IMR-90 (cell line): ENCODE results near the gene PRSS2. TPM values are rescaled to one million over a fixed set of nuclear protein-coding genes. Genes with fewer than 3 reads are reported as not detected.

Source experiments
- ATAC-seq: fragments of 200-7000 bp; cut with Tn5 transposase; 2 replicates; pipeline ENCODE4 v1.9.1; 2020; ENCODE audit warnings: low read depth, mild to moderate bottlenecking, moderate library complexity
- BruUV-seq: library from RNA; stranded (reverse); fragments of 400-500 nt; replicated peaks from 2 replicates; lab custom pipeline; 2021; lab: Mats Ljungman, UMichigan
- CTCF ChIA-PET: fragments of 300-600 bp; formaldehyde crosslinking; extraction: SDS; loops from one replicate; lab custom pipeline; 2021; ENCODE audit warnings: antibody characterized with exemption; lab: Yijun Ruan, JAX
- POLR2A ChIA-PET: fragments of 300-600 bp; sonication (Branson Sonifier 250); formaldehyde crosslinking; loops from one replicate; lab custom pipeline; 2022; ENCODE audit warnings: antibody characterized with exemption; ENCODE audit not compliant: unreplicated experiment; lab: Charles Lee
- DNase-seq: peaks from one replicate; pipeline ENCODE4 v3.0.0; 2013
- H2AFZ ChIP-seq: replicated peaks from 2 replicates; pipeline ENCODE3; 2013; ENCODE audit warnings: low read length, mild to moderate bottlenecking; ENCODE audit not compliant: poor library complexity
- H2AK5ac ChIP-seq: 2 replicates; pipeline ENCODE4 v1.6.1; 2013; ENCODE audit warnings: low read depth, low read length, inconsistent platforms
- H2AK9ac ChIP-seq: replicated peaks from 2 replicates; pipeline ENCODE3; 2013; ENCODE audit warnings: mild to moderate bottlenecking, low read depth, low read length, moderate library complexity; ENCODE audit not compliant: poor library complexity
- H2BK120ac ChIP-seq: 2 replicates; pipeline ENCODE4 v1.6.1; 2013; ENCODE audit warnings: low read depth, low read length, inconsistent platforms
- H2BK15ac ChIP-seq: 3 replicates; pipeline ENCODE4 v1.6.1; 2013; ENCODE audit warnings: low read depth, low read length, inconsistent platforms
- H2BK20ac ChIP-seq: 2 replicates; pipeline ENCODE4 v1.6.1; 2013; ENCODE audit warnings: low read depth, mild to moderate bottlenecking, inconsistent platforms, low read length, moderate library complexity
- H2BK5ac ChIP-seq: 2 replicates; pipeline ENCODE4 v1.6.1; 2013; ENCODE audit warnings: mild to moderate bottlenecking, low read depth, low read length, inconsistent platforms; ENCODE audit not compliant: poor library complexity, severe bottlenecking
- H3K14ac ChIP-seq: replicated peaks from 2 replicates; pipeline ENCODE4 v1.6.1; 2013; ENCODE audit warnings: low read depth, low read length, inconsistent platforms
- H3K18ac ChIP-seq: 2 replicates; pipeline ENCODE4 v1.6.1; 2013; ENCODE audit warnings: low read depth, low read length, control low read depth
- H3K23ac ChIP-seq: 2 replicates; pipeline ENCODE4 v1.6.1; 2013; ENCODE audit warnings: low read depth, low read length, inconsistent platforms
- H3K27ac ChIP-seq: 2 replicates; pipeline ENCODE4 v1.5.1; 2013; ENCODE audit warnings: mild to moderate bottlenecking, control low read depth, low read length; ENCODE audit not compliant: insufficient read depth
- H3K27me3 ChIP-seq: 2 replicates; pipeline ENCODE4 v1.6.1; 2013; ENCODE audit warnings: low read length; ENCODE audit not compliant: control insufficient read depth, insufficient read depth
- H3K36me3 ChIP-seq: 2 replicates; pipeline ENCODE4 v1.6.1; 2013; ENCODE audit warnings: low read length, mixed read lengths; ENCODE audit not compliant: control insufficient read depth, insufficient read depth
- H3K4ac ChIP-seq: 2 replicates; pipeline ENCODE4 v1.6.1; 2013; ENCODE audit warnings: low read depth, low read length, inconsistent platforms
- H3K4me1 ChIP-seq: 2 replicates; pipeline ENCODE4 v1.6.1; 2013; ENCODE audit warnings: low read length, mixed read lengths; ENCODE audit not compliant: control insufficient read depth, insufficient read depth
- H3K4me2 ChIP-seq: 2 replicates; pipeline ENCODE4 v1.6.1; 2013; ENCODE audit warnings: low read depth, mild to moderate bottlenecking, control low read depth, low read length, moderate library complexity
- H3K4me3 ChIP-seq: 2 replicates; pipeline ENCODE4 v1.5.1; 2013; ENCODE audit warnings: low read depth, mild to moderate bottlenecking, control low read depth, low read length, moderate library complexity; ENCODE audit not compliant: insufficient read depth
- H3K56ac ChIP-seq: 2 replicates; pipeline ENCODE4 v1.6.1; 2013; ENCODE audit warnings: low read length, inconsistent platforms; ENCODE audit not compliant: insufficient read depth; ENCODE audit errors: extremely low read depth
- H3K79me1 ChIP-seq, 2 experiments: 2 replicates each; pipeline ENCODE4 v1.6.1; 2013; ENCODE audit warnings: low read length in 2 of 2, inconsistent platforms in 1 of 2, low read depth in 1 of 2
- H3K9ac ChIP-seq: 2 replicates; pipeline ENCODE4 v1.6.1; 2013; ENCODE audit warnings: low read depth, low read length, control low read depth
- H3K9me1 ChIP-seq: 2 replicates; pipeline ENCODE4 v1.6.1; 2013; ENCODE audit warnings: low read length, inconsistent platforms; ENCODE audit not compliant: insufficient read depth
- H3K9me3 ChIP-seq: 2 replicates; pipeline ENCODE4 v1.6.1; 2013; ENCODE audit warnings: low read length; ENCODE audit not compliant: control insufficient read depth, insufficient read depth
- H4K20me1 ChIP-seq: 2 replicates; pipeline ENCODE4 v1.6.1; 2013; ENCODE audit warnings: low read length, inconsistent platforms; ENCODE audit not compliant: insufficient read depth
- H4K5ac ChIP-seq: 2 replicates; pipeline ENCODE4 v1.6.1; 2013; ENCODE audit warnings: mild to moderate bottlenecking, low read depth, low read length, control low read depth
- H4K8ac ChIP-seq, 2 experiments: 2 replicates each; pipeline ENCODE4 v1.6.1; 2013; ENCODE audit warnings: low read depth in 2 of 2, low read length in 2 of 2, control low read depth in 1 of 2, inconsistent platforms in 1 of 2
- H4K91ac ChIP-seq: 2 replicates; pipeline ENCODE4 v1.6.1; 2013; ENCODE audit warnings: low read depth, low read length, inconsistent platforms; ENCODE audit not compliant: insufficient read depth
- BHLHE40 ChIP-seq: fragments of 150-350 bp; IDR thresholded peaks from 2 replicates; pipeline ENCODE4 v1.6.1; 2016; ENCODE audit warnings: mild to moderate bottlenecking, low read depth, low read length
- CEBPB ChIP-seq: IDR thresholded peaks from 2 replicates; pipeline ENCODE4 v1.6.1; 2012; ENCODE audit warnings: low read depth, low read length, improper control_type of control experiment
- CHD1 ChIP-seq: IDR thresholded peaks from 2 replicates; pipeline ENCODE4 v1.6.1; 2012; ENCODE audit warnings: low read depth, low read length, improper control_type of control experiment
- CTCF ChIP-seq: conservative IDR thresholded peaks from 2 replicates; pipeline ENCODE4 v1.5.1; 2012; ENCODE audit warnings: mild to moderate bottlenecking, low read depth, low read length, improper control_type of control experiment
- ELK1 ChIP-seq: fragments of 150-350 bp; IDR thresholded peaks from 2 replicates; pipeline ENCODE4 v1.6.1; 2016; ENCODE audit warnings: low read depth, mild to moderate bottlenecking, low read length, moderate library complexity, borderline replicate concordance
- FOS ChIP-seq: fragments of 150-350 bp; IDR thresholded peaks from 2 replicates; pipeline ENCODE4 v1.6.1; 2016; ENCODE audit warnings: low read depth, low read length
- MAFK ChIP-seq: IDR thresholded peaks from 2 replicates; pipeline ENCODE4 v1.6.1; 2012; ENCODE audit warnings: low read depth, low read length, improper control_type of control experiment
- MAZ ChIP-seq: IDR thresholded peaks from 2 replicates; pipeline ENCODE4 v1.6.1; 2012; ENCODE audit warnings: low read depth, mild to moderate bottlenecking, low read length, improper control_type of control experiment, moderate library complexity, borderline replicate concordance
- MXI1 ChIP-seq: IDR thresholded peaks from 2 replicates; pipeline ENCODE4 v1.6.1; 2012; ENCODE audit warnings: low read depth, mild to moderate bottlenecking, low read length, moderate library complexity, borderline replicate concordance
- NFE2L2 ChIP-seq: fragments of 150-350 bp; IDR thresholded peaks from 2 replicates; pipeline ENCODE4 v1.6.1; 2016; ENCODE audit warnings: low read depth, mild to moderate bottlenecking, low read length
- POLR2A ChIP-seq: IDR thresholded peaks from 2 replicates; pipeline ENCODE4 v1.6.1; 2012; ENCODE audit warnings: mild to moderate bottlenecking, low read depth, low read length
- RAD21 ChIP-seq: IDR thresholded peaks from 2 replicates; pipeline ENCODE4 v1.6.1; 2012; ENCODE audit warnings: low read length, improper control_type of control experiment
- RCOR1 ChIP-seq: IDR thresholded peaks from 2 replicates; pipeline ENCODE4 v1.6.1; 2012; ENCODE audit warnings: mild to moderate bottlenecking, low read length, improper control_type of control experiment; ENCODE audit not compliant: insufficient replicate concordance
- RFX5 ChIP-seq: IDR thresholded peaks from 2 replicates; pipeline ENCODE4 v1.8.0; 2012; ENCODE audit warnings: low read depth, mild to moderate bottlenecking, low read length, moderate library complexity
- SMC3 ChIP-seq: fragments of 150-350 bp; IDR thresholded peaks from 2 replicates; pipeline ENCODE4 v1.6.1; 2016; ENCODE audit warnings: low read depth, mild to moderate bottlenecking, antibody characterized with exemption, low read length, moderate library complexity
- USF2 ChIP-seq: fragments of 150-350 bp; IDR thresholded peaks from 2 replicates; pipeline ENCODE4 v1.6.1; 2017; ENCODE audit warnings: mild to moderate bottlenecking, antibody characterized with exemption, low read length, low read depth
- WGBS, 2 experiments: methylation state at CpG; one replicate each; pipeline versions ENCODE4 v1.1.5 to v1.1.7; 2013; ENCODE audit warnings: missing lambda C conversion rate in 2 of 2; ENCODE audit not compliant: insufficient read length in 1 of 2; ENCODE audit errors: extremely low coverage in 2 of 2; 5-methylcytosine and 5-hydroxymethylcytosine counted together
- dilution Hi-C: fragments of 300-500 bp; cut with HindIII; formaldehyde crosslinking; loops from one replicate; pipeline ENCODE4 v1.14.3; 2018; ENCODE audit warnings: low sequenced_read_pairs; ENCODE audit not compliant: unreplicated experiment
- in situ Hi-C: fragments of 300-500 bp; cut with MboI; formaldehyde crosslinking; loops from 3 replicates; pipeline ENCODE4 v1.14.3; 2019; ENCODE audit warnings: low sequenced_read_pairs, inconsistent platforms, mixed read lengths
- intact Hi-C: fragments of 100-400 bp; cut with micrococcal nuclease; formaldehyde crosslinking; loops from 2 replicates; pipeline ENCODE4 v1.10.0; 2022
- polyA plus RNA-seq, 3 experiments: library from polyadenylated mRNA; depleted of rRNA; stranded (reverse); fragments of >200 nt; gene quantifications; 2 replicates each; pipeline ENCODE4 v1.2.3, GENCODE V29; 2012; ENCODE audit warnings: low replicate concordance in 1 of 3
- total RNA-seq: library from RNA; depleted of rRNA; stranded (reverse); fragments of >200 nt; gene quantifications from 2 replicates; pipeline ENCODE4 v1.2.3, GENCODE V29; 2012

The PRSS2 gene
- total and polyA plus RNA-seq, 2 of the 4 experiments (the other 2 are of a cell fraction) = not detected

- Histone ChIP-seq H4K20me1 (no peaks in the 10 kb centered on the region), H2BK15ac (no peak overlapping the region), H3K27ac (no peak overlapping the region), H3K9me3 (no peaks in the 10 kb centered on the region), H4K5ac (no peak overlapping the region), H3K14ac (no peak overlapping the region), H3K4me3 (no peak overlapping the region), H3K56ac (no peak overlapping the region), H3K4ac (no peak overlapping the region), H2BK5ac (no peak overlapping the region), H3K9me1 (no peaks in the 10 kb centered on the region), H2BK20ac (no peak overlapping the region), H3K36me3 (no peaks in the 10 kb centered on the region), H3K79me1 (no peaks in the 10 kb centered on the region), H4K8ac (no peak overlapping the region), H3K4me2 (no peak overlapping the region), H2AK5ac (no peak overlapping the region), H3K27me3 (peaks cover 3% of the 10 kb centered on the region; the same call in 1 of the 2 replicates), H4K91ac (no peak overlapping the region), H2AK9ac (no peak overlapping the region), H2BK120ac (no peak overlapping the region), H3K18ac (no peak overlapping the region), H3K4me1 (no peaks in the 10 kb centered on the region), H3K9ac (no peak overlapping the region), H2AFZ (no peak overlapping the region), H3K23ac (no peak overlapping the region)
- WGBS, 2 experiments = 25% methylated on average over 1 of the region's 5 CpGs; no CpG with 5 or more reads in 1 of the 2 experiments
- BruUV-seq = no TSS peak
- ATAC-seq (no peak), DNase-seq (no peak)
- TF ChIP-seq ELK1 = no peak
- no peak for TF ChIP-seq FOS
- no peak for TF ChIP-seq MAFK
- TF ChIP-seq CHD1 = no peak
- no peak for TF ChIP-seq POLR2A
- TF ChIP-seq BHLHE40 = no peak
- no peak for TF ChIP-seq USF2
- TF ChIP-seq RAD21 = no peak
- TF ChIP-seq RCOR1 = no peak
- no peak for TF ChIP-seq MXI1
- no peak for TF ChIP-seq MAZ
- no peak for TF ChIP-seq NFE2L2
- TF ChIP-seq SMC3 = no peak
- no peak for TF ChIP-seq RFX5
- no peak for TF ChIP-seq CEBPB
- TF ChIP-seq CTCF = no peak
- ChIA-PET CTCF (no interaction called here), POLR2A (no interaction called here)
- in situ Hi-C loops = no loop called here
- intact Hi-C loops = no loop called here
- dilution Hi-C loops = no loop called here
Measured at GRCh38 chr7:142760071-142760642, 10.6 kb upstream of the PRSS2 start.
